SK-N-SH (cell line): ENCODE measurements around the gene CA5A. TPM values are rescaled to one million over a fixed set of nuclear protein-coding genes. Genes with fewer than 3 reads are reported as not detected.

Source experiments
- EZH2phosphoT487 ChIP-seq: fragments of 200-600 bp; sonication (generic); IDR thresholded peaks from 2 replicates; pipeline ENCODE4 v1.6.1; 2017; ENCODE audit warnings: low read depth, mixed run types, mild to moderate bottlenecking, antibody characterized with exemption, moderate library complexity, borderline replicate concordance
- FOXJ3 ChIP-seq: sonication (generic); formaldehyde crosslinking; IDR thresholded peaks from 2 replicates; pipeline ENCODE4 v1.5.1; 2020; ENCODE audit warnings: mild to moderate bottlenecking, missing genetic modification reagents
- FOXM1 ChIP-seq: IDR thresholded peaks from 2 replicates; pipeline ENCODE4 v1.4.0; 2012; ENCODE audit warnings: low read depth, mild to moderate bottlenecking
- GABPA ChIP-seq: IDR thresholded peaks from 2 replicates; pipeline ENCODE4 v1.4.0; 2012; ENCODE audit warnings: low read depth, mild to moderate bottlenecking
- JUND ChIP-seq: IDR thresholded peaks from 2 replicates; pipeline ENCODE4 v1.4.0; 2012
- MEF2A ChIP-seq: IDR thresholded peaks from 2 replicates; pipeline ENCODE4 v1.4.0; 2012; ENCODE audit warnings: low read depth, borderline replicate concordance
- MXI1 ChIP-seq: IDR thresholded peaks from 2 replicates; pipeline ENCODE4 v1.6.1; 2012; ENCODE audit warnings: mild to moderate bottlenecking, low read depth, low read length, improper control_type of control experiment
- NRF1 ChIP-seq: IDR thresholded peaks from 2 replicates; pipeline ENCODE4 v1.6.1; 2012; ENCODE audit warnings: low read depth, mild to moderate bottlenecking, low read length
- POLR2AphosphoS5 ChIP-seq: IDR thresholded peaks from 2 replicates; pipeline ENCODE4 v1.6.1; 2012; ENCODE audit warnings: low read depth, low read length
- RAD21 ChIP-seq: IDR thresholded peaks from 2 replicates; pipeline ENCODE4 v1.6.1; 2012; ENCODE audit warnings: mild to moderate bottlenecking, low read length
- RCOR1 ChIP-seq: fragments of 150-350 bp; IDR thresholded peaks from 2 replicates; pipeline ENCODE4 v1.6.1; 2017; ENCODE audit warnings: antibody characterized with exemption, low read length
- RFX5 ChIP-seq: IDR thresholded peaks from 2 replicates; pipeline ENCODE4 v1.6.1; 2012; ENCODE audit warnings: mild to moderate bottlenecking, improper control_type of control experiment, low read length
- SIN3A ChIP-seq: IDR thresholded peaks from 2 replicates; pipeline ENCODE4 v1.6.1; 2012; ENCODE audit warnings: low read depth, mild to moderate bottlenecking, low read length, moderate library complexity, borderline replicate concordance
- TAF1 ChIP-seq: IDR thresholded peaks from 2 replicates; pipeline ENCODE4 v1.6.1; 2012; ENCODE audit warnings: low read depth, mild to moderate bottlenecking, low read length, moderate library complexity, borderline replicate concordance
- polyA plus RNA-seq, 3 experiments: library from polyadenylated mRNA; depleted of rRNA; stranded (reverse); fragments of >200 nt; gene quantifications; 2 replicates each; pipeline ENCODE4 v1.2.3, GENCODE V29; 2012
- TF ChIP-seq, protein P1 (sequence below): fragments of 150-350 bp; IDR thresholded peaks from 2 replicates; pipeline ENCODE4 v1.6.1; 2017; ENCODE audit warnings: antibody characterized with exemption, low read length, low read depth, borderline replicate concordance
- TF ChIP-seq, protein P2 (sequence below): IDR thresholded peaks from 2 replicates; pipeline ENCODE4 v1.6.1; 2012; ENCODE audit warnings: mild to moderate bottlenecking, low read depth, low read length, moderate library complexity
- TF ChIP-seq, protein P3 (sequence below): fragments of 200-600 bp; sonication (generic); IDR thresholded peaks from 2 replicates; pipeline ENCODE4 v1.6.1; 2017; ENCODE audit warnings: antibody characterized with exemption, mild to moderate bottlenecking, moderate library complexity
- TF ChIP-seq, protein P4 (sequence below): IDR thresholded peaks from 2 replicates; pipeline ENCODE4 v1.4.0; 2012; ENCODE audit warnings: low read depth, borderline replicate concordance
- TF ChIP-seq, protein P5 (sequence below): IDR thresholded peaks from 2 replicates; pipeline ENCODE4; 2012
- TF ChIP-seq, protein P6 (sequence below): IDR thresholded peaks from 2 replicates; pipeline ENCODE4 v1.4.0; 2012; ENCODE audit warnings: low read depth

The CA5A gene
- polyA plus RNA-seq, 1 of the 3 experiments (the other 2 are of a cell fraction), result not detected

DNA sequence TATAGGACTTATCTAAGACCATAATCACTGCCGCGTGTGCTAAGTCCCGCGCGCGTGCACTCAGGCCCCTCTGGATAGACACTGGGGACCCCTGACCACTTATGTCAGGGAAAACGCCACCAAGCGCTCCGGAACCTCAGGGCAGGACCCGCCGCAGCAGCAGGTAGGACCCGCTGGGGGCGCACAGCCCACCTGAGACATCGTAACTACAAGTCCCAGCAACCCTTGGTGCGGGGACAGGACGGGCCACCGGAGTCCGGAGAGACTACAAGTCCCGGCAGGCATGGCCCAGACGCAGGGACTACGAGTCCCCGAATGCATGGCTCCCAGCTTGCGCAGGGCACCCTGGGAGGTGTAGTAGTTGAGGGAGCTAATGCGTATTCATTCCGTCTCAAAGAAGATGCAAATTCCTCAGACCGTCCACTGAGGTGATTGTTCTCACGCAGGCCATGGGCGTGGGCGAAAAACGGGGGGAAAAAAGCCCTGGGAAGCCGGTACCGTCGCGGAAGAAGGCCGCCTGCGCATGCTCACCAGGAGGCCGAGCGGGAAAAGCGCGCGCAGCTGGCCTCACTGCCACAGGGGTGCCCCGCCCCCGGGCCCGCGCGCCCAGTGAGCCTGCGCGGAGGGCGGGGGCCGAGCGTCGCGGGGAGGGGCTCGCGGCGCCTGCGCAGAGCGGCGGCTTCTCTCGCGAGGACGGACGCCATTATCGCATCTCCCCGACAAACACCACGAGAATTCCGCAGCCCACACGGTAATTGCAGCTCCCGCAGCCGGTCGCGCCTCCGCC is 14.6 kb upstream of the CA5A start, which contains the start of gene BANP (continued):
- TF ChIP-seq, protein P1, sequence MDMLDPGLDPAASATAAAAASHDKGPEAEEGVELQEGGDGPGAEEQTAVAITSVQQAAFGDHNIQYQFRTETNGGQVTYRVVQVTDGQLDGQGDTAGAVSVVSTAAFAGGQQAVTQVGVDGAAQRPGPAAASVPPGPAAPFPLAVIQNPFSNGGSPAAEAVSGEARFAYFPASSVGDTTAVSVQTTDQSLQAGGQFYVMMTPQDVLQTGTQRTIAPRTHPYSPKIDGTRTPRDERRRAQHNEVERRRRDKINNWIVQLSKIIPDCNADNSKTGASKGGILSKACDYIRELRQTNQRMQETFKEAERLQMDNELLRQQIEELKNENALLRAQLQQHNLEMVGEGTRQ, result no peak
- TF ChIP-seq FOXJ3 (CRISPR knock-in tag) (no peak; the same call in 1 of the 2 replicates), GABPA (peak; percentile 70), SIN3A (peak; percentile 99), MEF2A (no peak), POLR2AphosphoS5 (peak; percentile 34; the same call in 1 of the 2 replicates), FOXM1 (no peak), RAD21 (no peak), RCOR1 (peak; percentile 35; the same call in 1 of the 2 replicates), NRF1 (peak; percentile 94), EZH2phosphoT487 (no peak), MXI1 (no peak), TAF1 (peak; percentile 73), RFX5 (no peak), JUND (no peak)
- TF ChIP-seq, protein P2, sequence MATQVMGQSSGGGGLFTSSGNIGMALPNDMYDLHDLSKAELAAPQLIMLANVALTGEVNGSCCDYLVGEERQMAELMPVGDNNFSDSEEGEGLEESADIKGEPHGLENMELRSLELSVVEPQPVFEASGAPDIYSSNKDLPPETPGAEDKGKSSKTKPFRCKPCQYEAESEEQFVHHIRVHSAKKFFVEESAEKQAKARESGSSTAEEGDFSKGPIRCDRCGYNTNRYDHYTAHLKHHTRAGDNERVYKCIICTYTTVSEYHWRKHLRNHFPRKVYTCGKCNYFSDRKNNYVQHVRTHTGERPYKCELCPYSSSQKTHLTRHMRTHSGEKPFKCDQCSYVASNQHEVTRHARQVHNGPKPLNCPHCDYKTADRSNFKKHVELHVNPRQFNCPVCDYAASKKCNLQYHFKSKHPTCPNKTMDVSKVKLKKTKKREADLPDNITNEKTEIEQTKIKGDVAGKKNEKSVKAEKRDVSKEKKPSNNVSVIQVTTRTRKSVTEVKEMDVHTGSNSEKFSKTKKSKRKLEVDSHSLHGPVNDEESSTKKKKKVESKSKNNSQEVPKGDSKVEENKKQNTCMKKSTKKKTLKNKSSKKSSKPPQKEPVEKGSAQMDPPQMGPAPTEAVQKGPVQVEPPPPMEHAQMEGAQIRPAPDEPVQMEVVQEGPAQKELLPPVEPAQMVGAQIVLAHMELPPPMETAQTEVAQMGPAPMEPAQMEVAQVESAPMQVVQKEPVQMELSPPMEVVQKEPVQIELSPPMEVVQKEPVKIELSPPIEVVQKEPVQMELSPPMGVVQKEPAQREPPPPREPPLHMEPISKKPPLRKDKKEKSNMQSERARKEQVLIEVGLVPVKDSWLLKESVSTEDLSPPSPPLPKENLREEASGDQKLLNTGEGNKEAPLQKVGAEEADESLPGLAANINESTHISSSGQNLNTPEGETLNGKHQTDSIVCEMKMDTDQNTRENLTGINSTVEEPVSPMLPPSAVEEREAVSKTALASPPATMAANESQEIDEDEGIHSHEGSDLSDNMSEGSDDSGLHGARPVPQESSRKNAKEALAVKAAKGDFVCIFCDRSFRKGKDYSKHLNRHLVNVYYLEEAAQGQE, result no peak
- TF ChIP-seq, protein P3, sequence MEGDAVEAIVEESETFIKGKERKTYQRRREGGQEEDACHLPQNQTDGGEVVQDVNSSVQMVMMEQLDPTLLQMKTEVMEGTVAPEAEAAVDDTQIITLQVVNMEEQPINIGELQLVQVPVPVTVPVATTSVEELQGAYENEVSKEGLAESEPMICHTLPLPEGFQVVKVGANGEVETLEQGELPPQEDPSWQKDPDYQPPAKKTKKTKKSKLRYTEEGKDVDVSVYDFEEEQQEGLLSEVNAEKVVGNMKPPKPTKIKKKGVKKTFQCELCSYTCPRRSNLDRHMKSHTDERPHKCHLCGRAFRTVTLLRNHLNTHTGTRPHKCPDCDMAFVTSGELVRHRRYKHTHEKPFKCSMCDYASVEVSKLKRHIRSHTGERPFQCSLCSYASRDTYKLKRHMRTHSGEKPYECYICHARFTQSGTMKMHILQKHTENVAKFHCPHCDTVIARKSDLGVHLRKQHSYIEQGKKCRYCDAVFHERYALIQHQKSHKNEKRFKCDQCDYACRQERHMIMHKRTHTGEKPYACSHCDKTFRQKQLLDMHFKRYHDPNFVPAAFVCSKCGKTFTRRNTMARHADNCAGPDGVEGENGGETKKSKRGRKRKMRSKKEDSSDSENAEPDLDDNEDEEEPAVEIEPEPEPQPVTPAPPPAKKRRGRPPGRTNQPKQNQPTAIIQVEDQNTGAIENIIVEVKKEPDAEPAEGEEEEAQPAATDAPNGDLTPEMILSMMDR, result peak; percentile 48
- TF ChIP-seq, protein P4, sequence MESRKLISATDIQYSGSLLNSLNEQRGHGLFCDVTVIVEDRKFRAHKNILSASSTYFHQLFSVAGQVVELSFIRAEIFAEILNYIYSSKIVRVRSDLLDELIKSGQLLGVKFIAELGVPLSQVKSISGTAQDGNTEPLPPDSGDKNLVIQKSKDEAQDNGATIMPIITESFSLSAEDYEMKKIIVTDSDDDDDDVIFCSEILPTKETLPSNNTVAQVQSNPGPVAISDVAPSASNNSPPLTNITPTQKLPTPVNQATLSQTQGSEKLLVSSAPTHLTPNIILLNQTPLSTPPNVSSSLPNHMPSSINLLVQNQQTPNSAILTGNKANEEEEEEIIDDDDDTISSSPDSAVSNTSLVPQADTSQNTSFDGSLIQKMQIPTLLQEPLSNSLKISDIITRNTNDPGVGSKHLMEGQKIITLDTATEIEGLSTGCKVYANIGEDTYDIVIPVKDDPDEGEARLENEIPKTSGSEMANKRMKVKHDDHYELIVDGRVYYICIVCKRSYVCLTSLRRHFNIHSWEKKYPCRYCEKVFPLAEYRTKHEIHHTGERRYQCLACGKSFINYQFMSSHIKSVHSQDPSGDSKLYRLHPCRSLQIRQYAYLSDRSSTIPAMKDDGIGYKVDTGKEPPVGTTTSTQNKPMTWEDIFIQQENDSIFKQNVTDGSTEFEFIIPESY, result peak; percentile 97
- TF ChIP-seq, protein P5, sequence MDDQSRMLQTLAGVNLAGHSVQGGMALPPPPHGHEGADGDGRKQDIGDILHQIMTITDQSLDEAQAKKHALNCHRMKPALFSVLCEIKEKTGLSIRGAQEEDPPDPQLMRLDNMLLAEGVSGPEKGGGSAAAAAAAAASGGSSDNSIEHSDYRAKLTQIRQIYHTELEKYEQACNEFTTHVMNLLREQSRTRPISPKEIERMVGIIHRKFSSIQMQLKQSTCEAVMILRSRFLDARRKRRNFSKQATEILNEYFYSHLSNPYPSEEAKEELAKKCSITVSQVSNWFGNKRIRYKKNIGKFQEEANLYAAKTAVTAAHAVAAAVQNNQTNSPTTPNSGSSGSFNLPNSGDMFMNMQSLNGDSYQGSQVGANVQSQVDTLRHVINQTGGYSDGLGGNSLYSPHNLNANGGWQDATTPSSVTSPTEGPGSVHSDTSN, result no peak
- TF ChIP-seq, protein P6, sequence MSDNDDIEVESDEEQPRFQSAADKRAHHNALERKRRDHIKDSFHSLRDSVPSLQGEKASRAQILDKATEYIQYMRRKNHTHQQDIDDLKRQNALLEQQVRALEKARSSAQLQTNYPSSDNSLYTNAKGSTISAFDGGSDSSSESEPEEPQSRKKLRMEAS, result peak; percentile 75
